ENCODE measurements around the gene SLC37A1.

- TF ChIP-seq CTCF (conservative IDR thresholded peaks at IDR 0.05; ENCODE audit: low read depth, low read length) (no peak), EZH2 (IDR thresholded peaks at IDR 0.05; ENCODE audit: borderline replicate concordance, low read depth, low read length, poor library complexity, severe bottlenecking) (no peak)
Observed at GRCh38 chr21:42476388-42477331, 37.0 kb upstream of the SLC37A1 start.

All from A673 (cell line).